Right forelimb (tissue), 1 donor: Measurements from ENCODE around the gene PLXDC2.

ENCODE experiments used
- DNase-seq: peaks from one replicate; pipeline ENCODE4 v3.0.0-alpha.2; 2018

Gene PLXDC2

DNA sequence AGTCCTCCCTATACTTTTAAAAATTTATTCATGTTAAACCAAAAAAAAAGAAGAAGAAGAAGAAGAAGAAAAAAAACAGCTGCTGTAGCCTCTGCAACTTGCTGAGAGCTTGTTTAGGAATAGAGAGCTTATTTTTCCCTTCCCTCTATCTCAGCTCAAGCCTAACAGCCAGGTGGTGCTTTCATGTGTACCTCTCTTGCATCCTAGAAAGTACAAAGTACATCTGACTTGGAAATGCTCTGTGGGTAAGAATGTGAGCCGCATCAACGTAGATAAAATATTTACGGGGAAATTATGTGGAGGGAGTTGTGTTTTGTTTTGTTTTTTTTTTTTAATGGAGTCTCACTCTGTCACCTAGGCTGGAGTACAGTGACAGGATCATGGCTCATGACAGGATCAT is 99.6 kb downstream of the PLXDC2 start:
- DNase-seq = no peak

GRCh38 chr10:19917751-19918478 is 101.7 kb downstream of the PLXDC2 start:
- DNase-seq = no peak

DNA sequence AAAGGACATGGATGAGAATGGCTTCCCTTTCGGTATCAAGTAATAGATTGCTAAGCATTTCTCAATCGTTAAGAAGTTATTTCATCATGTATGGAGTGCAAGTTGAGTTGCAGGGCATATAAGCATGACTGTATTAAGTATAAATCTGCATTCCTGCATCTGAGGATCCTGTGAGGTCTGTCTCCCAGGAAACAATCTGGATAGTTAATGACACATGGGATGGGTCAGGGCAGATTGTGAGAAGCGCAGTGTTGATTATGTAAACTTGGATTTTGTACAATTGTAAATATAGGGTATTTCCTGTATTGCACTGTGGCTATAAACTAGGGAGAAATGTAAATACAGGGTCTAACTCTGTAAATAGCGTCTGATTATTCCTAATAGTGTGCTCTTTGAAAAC is 102.6 kb downstream of the PLXDC2 start:
- no peak for DNase-seq

DNA sequence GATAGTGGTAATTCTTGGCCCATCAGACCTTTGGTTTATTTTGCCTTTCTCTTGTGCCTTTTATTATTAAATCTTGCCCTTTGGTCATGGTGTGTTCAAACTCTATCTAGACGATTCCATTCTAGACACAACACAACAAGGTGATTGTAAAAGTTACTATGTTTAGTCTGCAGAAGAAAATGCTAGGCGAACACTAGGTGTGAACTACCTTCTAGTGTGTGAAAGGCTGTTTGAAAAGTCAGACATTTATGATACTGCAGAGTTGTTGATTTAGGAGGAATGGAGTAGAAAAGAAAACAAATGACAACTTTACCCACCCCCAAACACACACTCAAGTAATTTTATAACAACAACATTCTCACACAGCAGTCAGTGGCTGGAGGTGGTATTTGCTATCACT is 103.4 kb downstream of the PLXDC2 start:
- DNase-seq = no peak

GRCh38 chr10:19920075-19920726 is 104.0 kb downstream of the PLXDC2 start:
- no peak for DNase-seq

DNA sequence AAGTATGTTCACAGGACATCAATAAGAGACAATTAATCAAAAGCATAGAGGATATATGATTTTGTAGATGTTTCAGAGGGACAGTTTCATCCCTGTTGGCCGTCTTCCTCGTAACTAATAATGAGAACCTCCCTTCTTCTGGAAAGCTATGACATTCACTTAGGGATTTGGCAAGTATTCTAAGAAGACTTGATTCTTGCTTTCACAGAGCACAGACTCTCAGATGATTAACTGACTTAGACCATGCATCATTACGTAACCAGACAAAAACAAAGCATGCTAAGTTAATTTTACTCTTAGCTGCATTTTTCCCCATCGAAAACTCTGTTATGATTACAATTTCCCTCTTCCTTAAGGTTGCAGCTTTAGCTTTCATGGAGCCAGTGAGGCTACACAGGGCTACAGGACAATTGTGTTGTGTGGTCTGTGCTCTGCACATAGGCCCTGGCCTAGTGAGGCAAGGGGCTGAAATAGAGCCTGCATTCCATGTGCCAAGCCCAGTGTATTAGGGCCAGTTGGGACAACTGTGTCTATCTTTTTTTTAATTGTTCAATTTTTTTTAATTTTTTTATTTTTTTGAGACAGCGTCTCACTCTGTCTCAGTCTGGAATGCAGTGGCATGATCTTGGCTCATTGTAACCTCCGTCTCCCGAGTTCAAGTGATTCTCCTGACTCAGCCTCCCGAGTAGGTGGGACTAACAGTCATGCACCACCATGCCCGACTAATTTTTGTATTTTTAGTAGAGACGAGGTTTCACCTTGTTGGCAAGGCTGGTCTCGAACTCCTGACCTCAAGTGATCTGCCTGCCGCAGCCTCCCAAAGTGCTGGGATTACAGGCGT is 105.3 kb downstream of the PLXDC2 start:
- no peak for DNase-seq

DNA sequence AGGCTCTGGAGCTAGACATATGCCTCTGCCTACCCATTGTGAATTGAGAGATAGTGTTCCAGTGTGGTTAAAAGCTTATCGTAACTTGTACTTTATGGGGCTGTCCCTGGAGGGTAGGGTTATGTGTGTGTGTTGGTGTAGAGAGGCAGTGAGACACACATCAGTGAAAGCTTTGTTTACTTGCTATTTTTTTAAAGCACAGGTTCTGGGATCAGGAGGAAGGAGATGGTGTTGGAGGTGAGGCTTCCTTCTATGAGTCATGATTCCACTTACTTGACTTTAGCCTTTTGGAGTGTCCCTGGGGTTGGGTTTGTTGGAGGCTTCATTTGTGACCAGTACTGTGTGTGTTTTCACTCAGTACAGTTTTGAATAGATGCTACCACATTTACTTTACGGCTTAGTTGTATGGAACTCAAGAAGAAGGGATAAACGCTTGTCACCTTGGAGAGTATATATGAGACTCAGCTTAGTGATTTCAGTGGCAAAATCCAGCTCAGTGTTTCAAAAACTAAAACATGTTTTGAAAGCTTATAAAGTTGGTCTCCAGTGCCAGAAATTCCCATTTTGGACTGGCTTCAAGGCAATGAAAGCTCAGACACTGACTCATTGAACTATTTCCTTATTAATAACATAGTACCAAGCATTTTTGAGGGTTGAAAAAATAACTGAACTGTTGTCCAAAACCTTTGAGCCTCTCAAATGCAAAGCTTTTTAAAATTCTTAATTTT is 106.2 kb downstream of the PLXDC2 start:
- no peak for DNase-seq

GRCh38 chr10:19925064-19925463 is 108.8 kb downstream of the PLXDC2 start:
- no peak for DNase-seq

DNA sequence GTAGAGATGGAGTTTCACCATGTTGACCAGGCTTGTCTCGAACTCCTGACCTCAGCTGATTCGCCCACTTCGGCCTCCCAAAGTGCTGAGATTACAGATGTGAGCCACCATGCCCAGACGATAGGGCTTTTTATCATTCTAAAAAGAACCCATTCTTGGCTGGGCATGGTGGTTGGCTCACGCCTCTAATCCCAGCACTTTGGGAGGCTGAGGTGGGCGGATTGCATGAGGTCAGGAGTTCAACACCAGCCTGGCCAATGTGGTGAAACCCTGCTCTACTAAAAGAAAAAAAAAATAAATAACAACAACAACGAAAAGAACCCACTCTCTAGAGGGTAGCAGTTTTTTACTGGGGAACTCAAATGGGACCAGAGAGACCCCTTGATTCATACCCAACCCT is 112.7 kb downstream of the PLXDC2 start:
- no peak for DNase-seq

GRCh38 chr10:19929506-19930140 is 113.4 kb downstream of the PLXDC2 start:
- no peak for DNase-seq

DNA sequence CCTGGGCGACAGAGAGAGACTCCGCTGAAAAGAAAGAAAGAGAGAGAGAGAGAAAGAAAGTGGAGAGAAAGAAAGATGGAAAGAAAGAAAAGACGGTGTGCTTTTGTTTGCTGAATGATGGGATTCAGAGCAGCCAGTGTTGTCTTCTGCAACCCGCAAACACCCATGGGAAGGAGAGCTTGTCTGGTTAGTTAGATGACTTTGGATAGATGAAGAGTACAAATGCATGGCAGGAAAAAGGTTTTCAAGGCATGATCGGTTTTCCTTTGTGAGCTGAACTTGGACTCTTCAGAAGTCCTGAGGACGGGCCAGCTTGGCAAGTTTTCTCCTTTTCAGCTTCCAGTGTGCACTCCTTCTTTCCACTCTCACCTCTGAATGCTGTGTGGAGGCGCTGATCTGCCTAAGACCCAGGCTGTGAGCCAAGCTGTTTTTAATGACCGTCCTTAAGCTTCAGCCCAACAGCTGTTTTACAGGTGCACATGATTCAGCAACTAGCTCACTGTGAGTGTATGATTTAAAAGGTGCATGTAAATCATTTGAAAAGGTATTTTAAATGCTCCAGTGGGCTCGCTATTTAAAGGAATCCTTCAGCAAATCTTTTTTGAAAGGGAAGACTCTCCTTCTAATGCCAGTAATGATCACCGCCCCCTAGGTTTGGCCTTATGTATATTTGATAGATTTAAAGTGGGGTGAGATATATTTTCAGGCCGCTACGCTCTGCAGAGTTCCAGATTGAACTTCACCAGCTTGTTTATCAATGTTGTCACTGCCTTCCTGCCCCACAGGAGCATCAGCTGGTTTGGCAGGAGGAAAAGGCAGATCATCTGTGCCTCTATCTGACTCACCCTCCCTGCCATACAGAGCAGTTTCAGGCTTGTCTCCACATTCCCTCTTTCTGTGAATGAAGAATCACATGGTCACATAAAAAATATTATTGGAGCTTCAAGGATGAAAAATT is 115.0 kb downstream of the PLXDC2 start:
- DNase-seq = peak; percentile 81

- no peak for DNase-seq
Measured at GRCh38 chr10:19931894-19932590, 115.8 kb downstream of the PLXDC2 start.

GRCh38 chr10:19932806-19933371 is 116.7 kb downstream of the PLXDC2 start:
- no peak for DNase-seq

DNA sequence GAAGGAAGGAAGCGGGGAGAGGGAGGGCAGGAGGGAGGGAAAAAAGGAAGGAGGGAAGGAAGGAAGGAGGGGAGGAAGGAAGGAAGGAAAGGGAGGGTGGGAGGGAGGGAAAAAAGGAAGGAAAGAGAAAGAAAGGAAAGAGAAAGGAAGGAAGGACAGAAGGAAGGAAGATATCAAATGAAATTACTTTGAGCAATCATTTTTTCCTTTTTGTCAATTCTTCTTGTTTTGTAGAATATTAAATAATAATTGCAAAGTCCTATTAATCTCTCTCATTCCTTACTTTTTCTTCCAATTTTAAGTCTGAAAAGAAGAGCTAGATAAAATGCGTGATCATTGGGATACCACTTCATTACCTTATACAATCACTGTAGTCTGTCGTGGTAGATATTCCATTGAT is 117.5 kb downstream of the PLXDC2 start:
- no peak for DNase-seq

DNA sequence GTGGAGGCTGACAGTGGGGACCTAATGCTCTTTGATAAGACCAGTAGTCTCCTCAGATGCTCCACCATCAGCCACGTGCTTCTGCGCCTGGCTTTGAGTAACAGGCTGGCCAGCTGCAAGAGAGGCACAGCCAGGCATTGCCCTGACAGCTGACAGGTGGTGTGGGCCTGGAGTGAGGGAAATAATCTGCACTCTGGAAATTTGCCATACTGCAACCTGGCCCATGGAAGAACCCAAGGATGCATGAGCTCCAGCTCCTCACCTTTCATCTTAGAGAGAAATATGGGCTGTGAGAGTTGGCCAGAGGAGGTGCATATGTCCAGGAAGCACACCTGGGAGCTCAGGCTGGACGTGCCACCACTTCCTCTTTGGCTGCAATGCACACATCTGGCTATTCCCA is 118.9 kb downstream of the PLXDC2 start:
- no peak for DNase-seq

DNA sequence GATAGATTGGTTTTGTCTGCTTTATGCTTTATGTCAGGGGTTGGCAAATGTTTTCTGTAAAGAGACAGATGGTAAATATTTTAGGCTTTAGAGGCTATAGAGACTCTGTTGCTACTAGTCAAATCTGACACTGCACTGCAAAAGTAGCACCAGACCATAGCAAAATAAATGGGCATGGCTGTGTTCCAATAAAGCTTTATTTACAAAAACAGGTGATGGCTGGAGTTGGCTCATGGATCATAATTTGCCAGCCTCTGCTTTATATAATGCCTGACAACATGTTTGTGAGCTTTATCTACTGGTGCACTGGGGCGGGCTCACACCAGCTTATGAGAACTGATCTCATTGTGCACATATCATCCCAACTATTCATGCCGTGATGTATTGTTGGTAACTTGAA is 120.1 kb downstream of the PLXDC2 start:
- DNase-seq = no peak

DNA sequence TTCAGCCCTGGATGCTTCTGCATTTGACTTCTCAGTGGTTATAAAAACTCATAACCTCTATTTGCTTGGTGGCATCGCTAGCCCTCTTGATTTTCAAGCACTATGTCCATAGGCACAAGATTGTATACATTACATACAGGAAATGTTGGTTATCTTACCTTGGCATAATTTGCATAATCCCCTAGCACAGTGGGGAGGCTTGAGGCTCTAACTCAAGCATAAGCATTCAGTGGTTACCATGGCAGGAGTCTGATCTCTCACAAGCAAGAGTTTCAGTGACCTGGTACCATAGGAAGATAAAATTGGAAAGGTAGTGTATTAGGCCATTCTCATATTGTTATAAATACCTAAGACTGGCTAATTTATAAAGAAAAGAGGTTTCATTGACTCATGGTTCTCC is 121.8 kb downstream of the PLXDC2 start:
- no peak for DNase-seq

DNA sequence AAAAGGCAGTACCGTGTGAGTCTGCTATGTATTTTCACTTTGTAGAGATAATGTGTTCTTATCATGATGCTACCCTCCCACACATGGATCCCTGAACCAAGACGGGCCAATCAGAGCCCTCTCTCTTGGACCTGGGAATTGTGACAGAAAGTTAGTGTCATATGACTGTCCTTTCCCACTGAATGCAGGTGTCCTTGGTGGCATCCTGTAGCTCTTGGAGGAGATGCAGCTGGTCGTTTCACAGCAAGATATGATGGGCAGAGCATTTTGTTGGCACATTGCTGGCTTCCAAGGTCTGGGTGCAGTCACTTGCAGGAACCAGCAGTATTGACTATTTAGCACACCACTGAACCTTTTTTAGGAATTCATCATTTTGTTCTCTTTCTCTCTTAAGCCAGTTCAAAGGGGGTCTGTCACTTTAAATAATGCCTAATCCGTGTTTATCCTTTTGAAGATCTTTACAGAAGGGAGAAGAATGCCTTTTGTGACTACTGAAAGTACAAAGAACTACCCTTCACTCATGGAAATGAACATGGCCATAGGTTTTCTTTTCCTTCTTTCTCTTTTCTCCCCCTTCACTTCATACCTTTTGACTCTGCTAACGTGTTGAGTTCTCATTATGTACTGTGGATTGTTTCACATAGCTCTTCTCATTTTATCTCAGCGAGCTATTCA is 125.1 kb downstream of the PLXDC2 start:
- no peak for DNase-seq

GRCh38 chr10:19944911-19945663 is 128.9 kb downstream of the PLXDC2 start:
- peak; percentile 84 for DNase-seq
